DMS53 treated with DMSO at 0.1 percent for 48 hours (cell line): ENCODE results near the gene MICU1.
"Not testable (repeated sequence)": the region's sequence is repeated elsewhere in the genome, so short reads cannot be mapped to it uniquely, and the experiment has no call there.

Source experiments
- DNase-seq: peaks from one replicate; lab custom pipeline; 2025; ENCODE audit not compliant: unreplicated experiment; lab: John Stamatoyannopoulos, UW

The MICU1 gene

DNA sequence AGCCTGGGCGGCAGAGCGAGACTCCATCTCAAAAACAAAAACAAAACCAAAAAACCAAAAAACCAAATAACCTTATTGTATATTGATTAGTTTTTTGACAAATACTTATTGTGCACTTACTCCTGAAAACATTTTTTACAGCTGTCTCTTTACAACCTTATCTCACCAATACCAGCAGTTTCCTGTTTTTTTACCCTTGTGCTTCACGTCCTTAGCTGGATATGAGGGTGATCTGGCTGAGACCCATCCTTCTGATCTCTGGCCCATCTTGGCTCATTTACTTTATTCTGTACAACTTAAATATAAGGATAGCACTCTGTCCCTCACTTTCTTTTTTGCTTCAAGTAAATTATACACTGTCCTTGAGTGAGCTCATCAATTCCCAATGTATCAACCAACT is 166.6 kb downstream of the MICU1 start:
- no peak for DNase-seq

DNA sequence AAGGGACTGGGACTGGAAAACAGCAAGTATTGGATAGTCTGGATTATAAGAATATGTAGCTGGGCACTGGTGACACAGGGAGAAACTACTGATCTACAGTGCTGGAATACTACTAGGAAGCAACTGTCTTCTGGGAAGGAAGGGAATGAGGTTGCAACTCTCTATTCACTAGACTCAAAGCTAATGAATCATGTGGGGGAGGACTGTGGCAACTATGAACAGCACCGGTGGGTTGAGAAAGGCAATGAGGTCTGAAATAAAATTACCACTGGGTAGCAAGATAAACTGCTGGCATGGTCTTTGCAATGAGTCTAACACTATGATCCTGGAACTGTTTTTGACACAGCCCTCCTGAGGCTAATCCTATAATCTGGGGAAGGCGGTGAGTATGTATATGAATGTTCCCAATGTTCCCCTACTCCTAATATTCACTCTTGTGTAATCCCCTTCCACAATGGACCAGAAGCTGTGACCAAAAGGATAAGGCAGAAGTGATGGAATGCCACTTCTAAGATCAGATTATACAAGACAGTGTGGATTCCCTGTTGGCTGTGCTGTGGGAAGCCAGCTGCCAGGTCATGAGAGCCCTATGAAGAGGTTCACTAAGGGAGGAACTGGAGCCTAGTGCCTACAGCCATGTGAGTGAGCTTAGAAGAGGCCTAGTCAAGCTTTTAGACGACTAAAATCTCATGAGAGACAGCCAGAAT is 169.8 kb downstream of the MICU1 start:
- no peak for DNase-seq

- peak; percentile 78 for DNase-seq
These were observed 175.9 kb downstream of the MICU1 start for GRCh38 chr10:72449941-72450441.

- DNase-seq, result no peak
These were observed 180.0 kb downstream of the MICU1 start for GRCh38 chr10:72445851-72446250.

GRCh38 chr10:72442969-72443368 is 182.9 kb downstream of the MICU1 start:
- not testable (repeated sequence) for DNase-seq

DNA sequence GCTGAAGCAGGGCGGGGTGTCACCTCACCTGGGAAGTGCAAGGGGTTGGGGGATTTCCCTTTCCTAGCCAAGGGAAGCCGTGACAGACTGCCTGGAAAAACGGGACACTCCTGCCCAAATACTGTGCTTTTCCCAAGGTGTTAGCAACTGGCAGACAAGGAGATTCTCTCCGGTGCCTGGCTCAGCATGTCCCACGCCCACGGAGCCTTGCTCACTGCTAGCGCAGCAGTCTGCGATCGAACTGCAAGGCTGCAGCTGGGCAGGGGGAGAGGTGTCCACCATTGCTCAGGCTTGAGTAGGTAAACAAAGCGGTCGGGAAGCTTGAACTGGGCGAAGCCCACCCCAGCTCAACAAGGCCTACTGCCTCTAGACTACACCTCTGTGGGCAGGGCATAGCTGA is 190.3 kb downstream of the MICU1 start:
- no peak for DNase-seq

DNA sequence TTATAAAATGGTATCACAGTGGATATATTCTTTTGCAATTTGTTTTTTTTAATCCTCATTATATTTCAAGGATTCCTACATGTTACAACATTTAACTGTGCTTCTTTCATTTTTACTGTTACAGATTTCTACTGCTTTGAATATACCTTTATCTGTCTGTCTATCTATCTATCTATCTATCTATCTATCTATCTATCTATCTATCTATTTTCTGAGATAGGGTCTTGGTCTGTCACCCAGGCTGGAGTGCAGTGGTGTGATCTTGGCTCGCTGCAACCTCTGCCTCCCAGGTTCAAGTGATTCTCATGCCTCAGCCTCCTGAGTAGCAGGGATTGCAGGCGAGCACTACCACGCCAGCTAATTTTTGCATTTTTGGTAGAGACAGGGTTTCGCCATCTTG is 194.9 kb downstream of the MICU1 start:
- not testable (repeated sequence) for DNase-seq

DNA sequence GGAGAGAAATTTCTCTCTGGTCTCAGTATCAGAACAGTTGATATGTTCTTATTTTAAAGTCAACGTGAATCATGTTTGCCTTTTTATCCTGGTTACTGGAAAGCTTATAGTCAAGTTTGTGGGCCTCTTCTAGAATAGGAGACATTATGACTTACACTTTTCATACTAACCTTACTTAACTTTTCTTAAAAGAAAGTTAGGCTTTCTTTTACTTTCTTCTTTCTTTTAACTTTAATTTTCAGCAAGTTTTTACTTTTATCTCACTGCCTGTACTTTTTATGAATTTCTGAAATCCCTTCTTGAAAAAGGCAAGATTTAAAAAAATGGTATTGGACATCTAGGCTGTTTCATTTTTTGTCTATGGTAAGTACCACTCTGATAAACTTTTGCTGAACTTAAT is 195.9 kb downstream of the MICU1 start:
- no peak for DNase-seq

- no peak for DNase-seq
These were observed 198.9 kb downstream of the MICU1 start for GRCh38 chr10:72426986-72427385.

GRCh38 chr10:72425133-72425532 is 200.7 kb downstream of the MICU1 start:
- DNase-seq, result no peak

DNA sequence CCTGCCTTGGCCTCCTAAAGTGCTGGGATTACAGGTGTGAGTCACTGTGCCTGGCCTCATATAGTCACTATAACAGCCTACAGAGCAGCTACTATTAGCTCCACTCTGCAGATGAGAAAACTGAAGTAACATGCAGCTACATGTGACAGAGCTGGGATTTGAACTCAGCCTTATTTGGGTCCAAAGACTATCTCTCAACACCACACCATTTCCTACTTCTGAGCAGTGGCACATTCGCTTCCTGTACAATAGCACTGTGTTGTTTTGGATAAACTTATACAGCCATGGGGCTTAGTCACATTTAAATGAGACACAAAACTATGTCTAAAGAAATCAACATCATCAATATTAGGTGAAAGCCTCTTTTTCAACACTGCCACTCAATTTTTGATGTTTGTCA is 201.3 kb downstream of the MICU1 start:
- no peak for DNase-seq

- DNase-seq, result no peak
These were observed 202.5 kb downstream of the MICU1 start for GRCh38 chr10:72423426-72423825.

GRCh38 chr10:72421885-72422540 is 203.9 kb downstream of the MICU1 start:
- no peak for DNase-seq

GRCh38 chr10:72419241-72419640 is 206.6 kb downstream of the MICU1 start:
- DNase-seq, result no peak

DNA sequence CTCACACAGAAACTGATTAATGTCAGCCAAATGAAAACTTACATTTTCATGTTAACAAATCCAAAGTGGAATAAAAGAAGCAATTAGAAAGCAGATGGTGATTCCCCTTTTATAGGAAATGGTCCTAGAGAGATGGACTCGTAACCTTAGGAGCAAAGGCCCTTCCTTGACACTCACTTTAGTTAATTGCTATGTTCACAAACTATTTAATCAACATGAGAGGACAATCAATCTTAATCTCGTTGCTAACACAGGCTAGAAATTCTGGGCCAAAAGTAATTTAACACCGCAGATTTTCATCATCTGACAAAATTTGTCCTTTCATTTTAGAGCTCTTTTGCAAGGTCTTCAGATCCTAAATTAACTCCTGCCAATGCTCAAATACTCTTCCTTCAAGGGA is 207.2 kb downstream of the MICU1 start:
- DNase-seq, result no peak

GRCh38 chr10:72417971-72418370 is 207.9 kb downstream of the MICU1 start:
- DNase-seq, result no peak

DNA sequence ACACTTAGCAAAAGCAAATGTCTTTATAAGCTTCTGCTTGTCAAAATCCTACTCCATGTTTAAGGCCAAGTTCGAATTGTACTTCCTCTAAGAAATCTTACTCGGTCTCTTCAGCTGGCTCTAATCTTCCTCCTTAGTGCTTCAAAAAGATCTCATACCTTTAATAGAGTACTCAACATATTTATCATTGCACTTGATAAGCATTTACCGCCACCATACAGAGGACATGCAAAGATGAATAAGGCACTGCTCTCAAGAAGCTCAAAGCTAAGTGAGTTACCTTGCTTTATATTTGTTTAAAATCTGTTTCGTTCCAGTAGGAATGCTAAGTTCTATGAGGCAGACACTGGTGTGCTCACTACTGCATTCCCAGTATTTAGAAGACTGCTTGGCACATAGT is 209.2 kb downstream of the MICU1 start:
- no peak for DNase-seq

DNA sequence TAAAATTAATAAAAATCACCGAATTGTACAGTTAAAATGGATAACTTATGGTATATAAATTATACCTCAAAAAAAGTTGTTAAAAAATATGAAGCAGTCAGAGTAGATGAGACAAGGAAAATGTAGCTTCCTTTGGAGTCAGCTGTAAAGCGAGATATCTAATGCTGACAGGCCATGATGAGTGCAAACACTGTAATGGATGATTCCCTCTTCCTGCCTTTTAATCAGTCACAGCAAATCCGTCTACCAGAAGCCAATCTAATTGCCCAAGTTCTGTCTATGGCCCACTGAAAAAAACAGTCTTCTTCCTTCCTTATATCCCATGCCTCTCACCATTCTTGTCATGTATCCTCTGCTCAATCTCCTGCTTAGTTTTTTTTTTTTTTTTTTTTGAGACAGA is 211.2 kb downstream of the MICU1 start:
- DNase-seq, result no peak

GRCh38 chr10:72409167-72409566 is 216.7 kb downstream of the MICU1 start:
- no peak for DNase-seq

DNA sequence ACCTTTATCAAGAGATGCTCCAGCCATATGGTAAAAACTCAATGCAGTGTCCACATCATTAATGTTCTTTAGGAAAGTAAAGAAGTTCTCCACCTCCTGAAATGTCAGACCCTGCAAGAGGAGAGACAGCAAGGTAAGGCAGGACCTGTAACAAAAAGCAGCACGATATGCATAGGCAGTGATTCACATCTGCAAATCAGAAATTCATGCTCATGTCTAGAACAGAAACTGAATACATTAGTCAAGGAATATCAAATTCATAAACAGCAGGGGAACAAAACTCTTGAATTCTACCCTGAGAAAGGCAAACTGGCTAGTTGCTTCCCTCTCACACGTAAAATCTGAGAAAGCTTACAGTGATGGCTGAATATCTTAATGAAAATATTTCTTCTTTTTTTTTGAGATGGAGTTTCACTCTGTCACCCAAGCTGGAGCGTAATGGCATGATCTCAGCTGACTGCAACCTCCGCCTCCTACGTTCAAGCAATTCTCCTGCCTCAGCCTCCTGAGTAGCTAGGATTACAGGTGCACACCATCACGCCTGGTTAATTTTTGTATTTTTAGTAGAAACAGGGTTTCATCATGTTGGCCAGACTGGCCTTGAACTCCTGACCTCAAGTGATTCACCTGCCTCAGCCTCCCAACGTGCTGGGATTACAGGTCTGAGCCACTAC is 217.8 kb downstream of the MICU1 start:
- no peak for DNase-seq

DNA sequence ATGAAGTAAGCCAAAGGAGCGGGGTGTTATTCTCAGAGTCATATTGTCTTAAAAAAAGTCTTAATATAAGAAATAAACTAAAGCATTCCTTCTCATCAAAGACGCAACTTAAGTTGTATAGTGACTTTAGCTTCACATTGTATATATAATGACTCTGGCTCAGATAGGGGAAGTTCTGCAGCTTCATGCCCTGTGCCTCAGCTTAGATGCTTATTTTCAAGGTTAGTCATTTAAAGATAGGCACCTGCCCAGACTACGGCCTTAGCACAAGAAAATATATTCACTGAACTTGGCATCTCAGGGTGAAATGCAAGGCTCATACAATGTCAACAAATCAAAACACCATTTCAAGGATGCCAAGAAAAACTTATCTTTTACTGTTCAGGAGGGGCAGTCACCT is 218.4 kb downstream of the MICU1 start:
- no peak for DNase-seq

GRCh38 chr10:72395581-72395980 is 230.3 kb downstream of the MICU1 start:
- DNase-seq, result not testable (repeated sequence)
